Measurements from ENCODE around the gene TOLLIP. TPM values are rescaled to one million over a fixed set of nuclear protein-coding genes. Genes with fewer than 3 reads are reported as not detected.
A peak's percentile ranks its signal among the peaks of the same experiment; 100 is the strongest.

TOLLIP gene
- total RNA-seq, 1 donor from 2014 or later, result 67.5 TPM

DNA sequence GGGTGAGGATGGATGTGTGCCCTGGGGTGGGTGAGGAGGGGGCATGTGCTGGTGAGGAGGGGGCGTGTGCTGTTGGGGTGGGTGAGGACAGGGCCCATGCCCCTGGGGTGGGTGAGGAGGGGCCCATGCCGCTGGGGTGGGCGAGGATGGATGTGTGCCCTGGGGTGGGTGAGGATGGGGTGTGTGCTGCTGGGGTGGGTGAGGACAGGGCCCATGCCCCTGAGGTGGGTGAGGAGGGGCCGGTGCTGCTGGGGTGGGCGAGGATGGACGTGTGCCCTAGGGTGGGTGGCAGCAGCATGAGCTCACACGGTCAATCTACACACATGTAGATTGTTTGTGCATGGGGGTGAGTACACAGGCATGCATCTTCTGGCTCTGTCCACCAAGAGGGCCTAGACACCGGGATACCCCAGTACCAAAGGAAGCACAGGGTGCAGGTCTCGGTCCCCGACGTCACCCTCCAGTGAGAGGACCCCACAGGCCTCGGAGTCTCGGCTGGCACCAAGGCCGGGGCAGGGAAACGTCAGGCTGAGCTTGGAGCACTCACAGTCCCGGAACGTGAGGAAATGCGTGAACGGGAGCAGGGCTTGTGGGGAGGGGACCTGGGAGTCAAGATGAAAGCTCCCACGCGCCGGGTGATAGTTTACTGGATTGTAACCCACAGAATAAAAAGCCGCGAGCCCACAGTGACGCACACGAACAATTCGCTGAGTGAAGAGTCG is 37.4 kb upstream of the TOLLIP start:
- TF ChIP-seq, protein P1, sequence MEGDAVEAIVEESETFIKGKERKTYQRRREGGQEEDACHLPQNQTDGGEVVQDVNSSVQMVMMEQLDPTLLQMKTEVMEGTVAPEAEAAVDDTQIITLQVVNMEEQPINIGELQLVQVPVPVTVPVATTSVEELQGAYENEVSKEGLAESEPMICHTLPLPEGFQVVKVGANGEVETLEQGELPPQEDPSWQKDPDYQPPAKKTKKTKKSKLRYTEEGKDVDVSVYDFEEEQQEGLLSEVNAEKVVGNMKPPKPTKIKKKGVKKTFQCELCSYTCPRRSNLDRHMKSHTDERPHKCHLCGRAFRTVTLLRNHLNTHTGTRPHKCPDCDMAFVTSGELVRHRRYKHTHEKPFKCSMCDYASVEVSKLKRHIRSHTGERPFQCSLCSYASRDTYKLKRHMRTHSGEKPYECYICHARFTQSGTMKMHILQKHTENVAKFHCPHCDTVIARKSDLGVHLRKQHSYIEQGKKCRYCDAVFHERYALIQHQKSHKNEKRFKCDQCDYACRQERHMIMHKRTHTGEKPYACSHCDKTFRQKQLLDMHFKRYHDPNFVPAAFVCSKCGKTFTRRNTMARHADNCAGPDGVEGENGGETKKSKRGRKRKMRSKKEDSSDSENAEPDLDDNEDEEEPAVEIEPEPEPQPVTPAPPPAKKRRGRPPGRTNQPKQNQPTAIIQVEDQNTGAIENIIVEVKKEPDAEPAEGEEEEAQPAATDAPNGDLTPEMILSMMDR (IDR thresholded peaks at IDR 0.05; ENCODE audit: partially characterized antibody, unreplicated experiment), result no peak
- Mint-ChIP-seq H3K9me3 (ENCODE audit: unreplicated experiment) (peaks cover 7% of the 10 kb centered on the region), H3K4me1 (ENCODE audit: low read depth, unreplicated experiment) (peaks cover 4% of the 10 kb centered on the region), H3K36me3 (ENCODE audit: unreplicated experiment) (peaks cover 3% of the 10 kb centered on the region), H3K4me3 (ENCODE audit: unreplicated experiment) (no peak overlapping the region), H3K27me3 (ENCODE audit: unreplicated experiment) (peaks cover 6% of the 10 kb centered on the region), H3K27ac (ENCODE audit: unreplicated experiment) (no peak overlapping the region)
- no peak for DNase-seq

DNA sequence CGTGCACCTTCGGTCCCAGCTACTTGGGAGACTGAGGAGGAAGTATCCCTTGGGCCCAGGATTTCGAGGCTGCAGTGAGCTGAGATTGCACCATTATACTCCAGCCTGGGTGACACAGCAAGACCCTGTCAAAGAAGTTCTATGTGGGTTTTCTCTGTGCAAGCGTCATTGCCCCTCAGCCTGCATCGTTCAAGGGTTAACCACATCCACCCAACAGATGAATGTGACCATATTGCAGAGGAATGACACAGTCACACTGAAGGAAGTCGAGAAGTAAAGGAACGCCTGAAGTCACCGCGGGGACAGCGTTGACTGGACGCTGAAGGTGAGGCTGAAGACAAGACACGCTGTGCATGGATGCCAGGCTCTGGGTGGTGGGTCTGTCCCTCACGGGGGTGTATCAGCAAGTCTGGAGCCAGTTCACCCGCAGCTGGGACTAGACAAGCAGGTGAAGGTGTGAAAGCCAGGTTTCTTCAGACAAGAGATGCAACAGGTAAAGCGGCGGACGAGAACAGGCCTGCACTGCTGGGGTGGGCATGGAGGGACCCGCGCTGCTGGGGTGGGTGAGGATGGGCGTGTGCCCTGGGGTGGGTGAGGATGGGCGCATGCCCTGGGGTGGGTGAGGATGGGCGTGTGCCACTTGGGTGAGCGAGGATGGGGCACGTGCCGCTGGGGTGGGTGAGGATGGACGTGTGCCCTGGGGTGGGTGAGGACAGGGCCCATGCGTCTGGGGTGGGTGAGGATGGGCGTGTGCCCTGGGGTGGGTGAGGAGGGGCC is 36.5 kb upstream of the TOLLIP start:
- peaks cover 3% of the 10 kb centered on the region for H3K36me3 Mint-ChIP-seq (ENCODE audit: unreplicated experiment)
- H3K4me1 Mint-ChIP-seq (ENCODE audit: low read depth, unreplicated experiment), result peaks cover 2% of the 10 kb centered on the region
- TF ChIP-seq, protein P1 (IDR thresholded peaks at IDR 0.05; ENCODE audit: partially characterized antibody, unreplicated experiment), result no peak
- peaks cover 4% of the 10 kb centered on the region for H3K27me3 Mint-ChIP-seq (ENCODE audit: unreplicated experiment)
- peaks cover 4% of the 10 kb centered on the region for H3K9me3 Mint-ChIP-seq (ENCODE audit: unreplicated experiment)
- H3K4me3 Mint-ChIP-seq (ENCODE audit: unreplicated experiment), result peak overlapping the region; percentile 20
- no peak for DNase-seq
- H3K27ac Mint-ChIP-seq (ENCODE audit: unreplicated experiment), result no peak overlapping the region

DNA sequence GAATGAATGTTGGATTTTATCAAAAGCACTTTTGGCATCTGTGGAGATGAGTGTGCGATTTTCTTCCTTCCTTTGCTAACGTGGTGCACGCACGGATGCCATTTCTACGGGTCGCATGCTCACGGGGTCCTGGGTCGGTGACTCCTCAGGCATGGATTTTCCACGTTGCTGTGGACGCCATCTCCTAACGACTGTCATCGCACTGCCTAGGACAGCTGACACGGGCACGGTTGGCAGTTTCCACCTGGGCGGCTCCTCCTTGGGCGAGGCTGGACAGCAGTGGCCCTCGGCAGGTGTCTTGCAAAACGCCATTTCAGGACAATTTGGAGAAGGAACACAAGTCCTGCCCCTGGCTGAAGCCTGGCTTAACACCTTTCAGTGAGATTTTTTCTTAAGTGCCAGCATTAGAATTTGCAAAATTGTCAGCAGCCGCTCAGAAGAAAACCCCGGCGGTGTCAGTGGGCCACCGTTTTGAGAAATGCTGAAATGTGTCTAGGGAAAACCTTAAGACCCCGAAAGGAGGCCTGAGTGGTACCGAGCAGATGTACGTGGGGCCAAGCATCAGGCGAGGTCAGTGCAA is 34.7 kb upstream of the TOLLIP start:
- Mint-ChIP-seq H3K36me3 (ENCODE audit: unreplicated experiment) (peaks cover 3% of the 10 kb centered on the region), H3K4me3 (ENCODE audit: unreplicated experiment) (no peak overlapping the region), H3K27ac (ENCODE audit: unreplicated experiment) (no peak overlapping the region), H3K27me3 (ENCODE audit: unreplicated experiment) (peaks cover 4% of the 10 kb centered on the region), H3K9me3 (ENCODE audit: unreplicated experiment) (peaks cover 2% of the 10 kb centered on the region), H3K4me1 (ENCODE audit: low read depth, unreplicated experiment) (no peaks in the 10 kb centered on the region)
- DNase-seq, result no peak
- TF ChIP-seq, protein P1 (IDR thresholded peaks at IDR 0.05; ENCODE audit: partially characterized antibody, unreplicated experiment), result no peak

DNA sequence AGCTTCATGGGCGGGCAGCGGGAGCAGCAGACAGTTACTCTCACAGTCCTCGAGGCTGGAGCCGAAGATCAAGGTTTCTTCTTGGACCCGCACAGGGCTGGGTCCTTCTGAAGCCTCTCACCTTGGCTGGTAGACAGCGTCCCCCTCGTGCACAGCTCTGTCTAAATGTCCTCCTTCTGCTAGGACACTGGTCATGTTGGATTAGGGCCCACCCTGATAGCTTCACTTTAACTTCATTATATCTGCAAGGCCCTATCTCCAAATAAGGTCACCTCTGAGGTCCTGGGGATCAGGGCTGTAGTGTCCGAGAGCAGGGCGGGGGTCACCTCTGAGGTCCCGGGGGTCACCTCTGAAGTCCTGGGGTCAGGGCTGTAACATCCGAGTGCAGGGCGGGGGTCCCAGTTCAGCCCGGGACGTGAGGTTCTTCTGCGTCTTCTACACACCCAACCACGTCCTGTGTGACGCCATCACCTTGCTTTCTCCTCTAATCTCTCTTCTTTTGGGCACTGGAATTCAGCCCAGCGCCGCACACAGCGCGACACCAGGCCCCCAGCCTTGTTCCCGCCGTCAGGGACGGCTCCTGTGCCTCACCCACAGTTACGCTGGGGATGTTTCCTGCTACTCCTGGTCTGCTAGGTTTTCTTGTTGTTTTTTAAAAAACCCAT is 34.1 kb upstream of the TOLLIP start:
- Mint-ChIP-seq H3K36me3 (ENCODE audit: unreplicated experiment) (peaks cover 3% of the 10 kb centered on the region), H3K4me1 (ENCODE audit: low read depth, unreplicated experiment) (no peaks in the 10 kb centered on the region), H3K27ac (ENCODE audit: unreplicated experiment) (no peak overlapping the region), H3K9me3 (ENCODE audit: unreplicated experiment) (peaks cover 2% of the 10 kb centered on the region), H3K27me3 (ENCODE audit: unreplicated experiment) (peaks cover 4% of the 10 kb centered on the region), H3K4me3 (ENCODE audit: unreplicated experiment) (no peak overlapping the region)
- TF ChIP-seq, protein P1 (IDR thresholded peaks at IDR 0.05; ENCODE audit: partially characterized antibody, unreplicated experiment), result no peak
- DNase-seq, result no peak
